H9 (cell line): ENCODE measurements around the gene RBMY1D. TPM values are rescaled to one million over a fixed set of nuclear protein-coding genes. Genes with fewer than 3 reads are reported as not detected.

Experiments
- DNase-seq: peaks from one replicate; pipeline ENCODE4 v3.0.0-alpha.2; 2017
- H2AFZ ChIP-seq: one replicate; pipeline ENCODE4 v1.6.1; 2013; ENCODE audit warnings: mild to moderate bottlenecking, low read length, control low read depth, moderate library complexity
- H2AK5ac ChIP-seq: 2 replicates; pipeline ENCODE4 v1.6.1; 2013; ENCODE audit warnings: low read length, control low read depth, mixed read lengths; ENCODE audit not compliant: insufficient read length
- H2BK120ac ChIP-seq: one replicate; pipeline ENCODE4 v1.6.1; 2013; ENCODE audit warnings: low read depth, mild to moderate bottlenecking, low read length, control low read depth, inconsistent platforms; ENCODE audit not compliant: poor library complexity, severe bottlenecking
- H2BK12ac ChIP-seq: 2 replicates; pipeline ENCODE4 v1.6.1; 2013; ENCODE audit warnings: low read length, control low read depth, mixed read lengths, low read depth; ENCODE audit not compliant: insufficient read length
- H2BK15ac ChIP-seq: 2 replicates; pipeline ENCODE4 v1.6.1; 2013; ENCODE audit warnings: low read depth, low read length, control low read depth
- H2BK20ac ChIP-seq: one replicate; pipeline ENCODE4 v1.6.1; 2013; ENCODE audit warnings: low read depth, mild to moderate bottlenecking, low read length, control low read depth, inconsistent platforms; ENCODE audit not compliant: poor library complexity, severe bottlenecking
- H2BK5ac ChIP-seq: 2 replicates; pipeline ENCODE4 v1.6.1; 2013; ENCODE audit warnings: low read length, control low read depth, mixed read lengths; ENCODE audit not compliant: insufficient read length
- H3K14ac ChIP-seq: 2 replicates; pipeline ENCODE4 v1.6.1; 2013; ENCODE audit warnings: low read length, control low read depth; ENCODE audit not compliant: insufficient read depth
- H3K18ac ChIP-seq: 2 replicates; pipeline ENCODE4 v1.6.1; 2013; ENCODE audit warnings: low read depth, mild to moderate bottlenecking, mixed read lengths, low read length, control low read depth; ENCODE audit not compliant: insufficient read length
- H3K23ac ChIP-seq: 2 replicates; pipeline ENCODE4 v1.6.1; 2013; ENCODE audit warnings: low read length, control low read depth, mixed read lengths, low read depth; ENCODE audit not compliant: insufficient read length
- H3K23me2 ChIP-seq: 2 replicates; pipeline ENCODE4 v1.6.1; 2013; ENCODE audit warnings: low read depth, mild to moderate bottlenecking, mixed read lengths, low read length, control low read depth; ENCODE audit not compliant: insufficient read length, poor library complexity, severe bottlenecking
- H3K27ac ChIP-seq: 2 replicates; pipeline ENCODE4 v1.5.1; 2013; ENCODE audit warnings: low read length, control low read depth, mixed read lengths, low read depth; ENCODE audit not compliant: insufficient read length
- H3K27me3 ChIP-seq: 2 replicates; pipeline ENCODE4 v1.6.1; 2013; ENCODE audit warnings: low read length, control low read depth, inconsistent platforms; ENCODE audit not compliant: insufficient read depth
- H3K4ac ChIP-seq: 2 replicates; pipeline ENCODE4 v1.6.1; 2013; ENCODE audit warnings: low read depth, mild to moderate bottlenecking, control low read depth, inconsistent platforms, low read length, moderate library complexity
- H3K4me1 ChIP-seq: 2 replicates; pipeline ENCODE4 v1.6.1; 2013; ENCODE audit warnings: low read length, control low read depth, inconsistent platforms; ENCODE audit not compliant: insufficient read depth
- H3K4me2 ChIP-seq: 2 replicates; pipeline ENCODE4 v1.6.1; 2013; ENCODE audit warnings: low read length, control low read depth, mixed read lengths; ENCODE audit not compliant: insufficient read length, insufficient read depth
- H3K56ac ChIP-seq: 2 replicates; pipeline ENCODE4 v1.6.1; 2013; ENCODE audit warnings: low read depth, mild to moderate bottlenecking, mixed read lengths, low read length, control low read depth; ENCODE audit not compliant: insufficient read length
- H3K79me1 ChIP-seq: 2 replicates; pipeline ENCODE4 v1.6.1; 2013; ENCODE audit warnings: low read depth, mild to moderate bottlenecking, moderate library complexity, low read length, control low read depth, inconsistent platforms; ENCODE audit not compliant: insufficient read depth, poor library complexity, severe bottlenecking
- H3K79me2 ChIP-seq: 2 replicates; pipeline ENCODE4 v1.6.1; 2013; ENCODE audit warnings: low read length, control low read depth, inconsistent platforms; ENCODE audit not compliant: insufficient read depth
- H3K9ac ChIP-seq: 2 replicates; pipeline ENCODE4 v1.6.1; 2013; ENCODE audit warnings: low read length, control low read depth, mixed read lengths; ENCODE audit not compliant: insufficient read length; ENCODE audit errors: extremely low read depth
- H3K9me3 ChIP-seq: one replicate; pipeline ENCODE4 v1.6.1; 2013; ENCODE audit warnings: low read depth, low read length, inconsistent platforms; ENCODE audit not compliant: control insufficient read depth
- H3T11ph ChIP-seq: one replicate; pipeline ENCODE4 v1.6.1; 2013; ENCODE audit warnings: mild to moderate bottlenecking, low read length, control low read depth, inconsistent platforms
- H4K20me1 ChIP-seq: one replicate; pipeline ENCODE4 v1.6.1; 2013; ENCODE audit not compliant: control insufficient read depth, insufficient read length, insufficient read depth
- H4K5ac ChIP-seq: 2 replicates; pipeline ENCODE4 v1.6.1; 2013; ENCODE audit warnings: low read depth, mild to moderate bottlenecking, mixed read lengths, low read length, control low read depth; ENCODE audit not compliant: insufficient read length
- H4K8ac ChIP-seq: replicated peaks from 2 replicates; pipeline ENCODE4 v1.6.1; 2013; ENCODE audit warnings: low read length, control low read depth, mixed read lengths, low read depth; ENCODE audit not compliant: insufficient read length
- H4K91ac ChIP-seq: 2 replicates; pipeline ENCODE4 v1.6.1; 2013; ENCODE audit warnings: low read depth, mild to moderate bottlenecking, moderate library complexity, mixed read lengths, low read length, control low read depth; ENCODE audit not compliant: insufficient read length
- H3K27ac Mint-ChIP-seq, 3 experiments: 2 replicates in 2 of 3; 3 replicates in 1 of 3; pipeline ENCODE4 v1.8.0; 2020 to 2021; ENCODE audit warnings: mixed read lengths in 3 of 3, mild to moderate bottlenecking in 1 of 3, moderate library complexity in 1 of 3
- H3K27me3 Mint-ChIP-seq: 2 replicates; pipeline ENCODE4 v1.8.0; 2021; ENCODE audit warnings: low read depth, mild to moderate bottlenecking, moderate library complexity, mixed read lengths
- H3K36me3 Mint-ChIP-seq, 3 experiments: 2 replicates in 2 of 3; 3 replicates in 1 of 3; pipeline ENCODE4 v1.8.0; 2020 to 2021; ENCODE audit warnings: low read depth in 3 of 3, mixed read lengths in 3 of 3; ENCODE audit not compliant: insufficient read depth in 1 of 3
- H3K4me1 Mint-ChIP-seq, 2 experiments: 2 replicates each; pipeline ENCODE4 v1.8.0; 2020; ENCODE audit warnings: mixed read lengths in 2 of 2
- H3K4me3 Mint-ChIP-seq, 2 experiments: 2 replicates in 1 of 2; 3 replicates in 1 of 2; pipeline ENCODE4 v1.8.0; 2020 to 2021; ENCODE audit warnings: mild to moderate bottlenecking in 2 of 2, mixed read lengths in 2 of 2, moderate library complexity in 1 of 2
- H3K9me3 Mint-ChIP-seq, 2 experiments: 2 replicates in 1 of 2; 3 replicates in 1 of 2; pipeline ENCODE4 v1.8.0; 2020; ENCODE audit warnings: mild to moderate bottlenecking in 2 of 2, mixed read lengths in 2 of 2, moderate library complexity in 1 of 2
- WGBS: extraction: QIAGEN DNeasy Blood & Tissue Kit; methylation state at CpG from one replicate; pipeline ENCODE4 v1.1.7; 2013; ENCODE audit warnings: missing lambda C conversion rate, low lambda C conversion rate, mixed read lengths; ENCODE audit not compliant: insufficient read length; ENCODE audit errors: extremely low coverage; 5-methylcytosine and 5-hydroxymethylcytosine counted together
- total RNA-seq: library from RNA; stranded (reverse); gene quantifications from 2 replicates; pipeline ENCODE4 v1.2.1, GENCODE V29; 2021
- TF ChIP-seq, protein P1 (sequence below): fragments of 200-600 bp; sonication (generic); conservative IDR thresholded peaks from 3 replicates; pipeline ENCODE4 v1.8.0; 2021; ENCODE audit warnings: antibody characterized with exemption, mild to moderate bottlenecking

Gene RBMY1D
- total RNA-seq, 1 experiment from 2014 or later: not detected

DNA sequence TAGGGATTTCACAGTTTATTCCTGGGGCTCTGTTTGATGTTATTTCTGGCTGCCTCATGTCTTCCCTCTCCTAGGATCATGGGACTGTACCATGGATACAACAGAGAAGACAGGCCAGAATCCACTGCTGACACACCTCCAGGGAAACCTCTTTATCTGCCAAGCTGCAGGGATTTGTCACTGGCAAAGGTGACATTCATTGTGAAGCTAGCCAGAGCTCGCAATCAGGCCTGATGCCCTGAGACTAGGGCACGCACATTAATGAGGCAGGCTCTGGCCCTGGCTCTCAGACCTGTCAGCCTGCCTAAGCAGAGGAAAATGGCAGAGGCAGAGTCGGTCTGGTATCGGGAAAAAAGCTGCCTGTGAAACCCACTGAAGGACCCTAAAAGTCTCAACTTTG lies 52.2 kb downstream of the RBMY1D start:
- Histone ChIP-seq H4K8ac (no peak overlapping the region), H3K79me2 (no peaks in the 10 kb centered on the region), H3K4ac (no peak overlapping the region), H3K79me1 (no peaks in the 10 kb centered on the region), H3K9me3 (no peaks in the 10 kb centered on the region), H3K56ac (no peak overlapping the region), H3K23me2 (no peaks in the 10 kb centered on the region), H2AFZ (no peak overlapping the region), H3K27ac (no peak overlapping the region), H3K23ac (no peak overlapping the region), H2BK12ac (no peak overlapping the region), H3K9ac (no peak overlapping the region), H4K5ac (no peak overlapping the region), H3T11ph (no peak overlapping the region), H2AK5ac (no peak overlapping the region), H3K4me2 (no peak overlapping the region), H2BK15ac (no peak overlapping the region), H4K20me1 (no peaks in the 10 kb centered on the region), H2BK5ac (no peak overlapping the region), H3K27me3 (no peaks in the 10 kb centered on the region), H2BK120ac (no peak overlapping the region), H2BK20ac (no peak overlapping the region), H3K18ac (no peak overlapping the region), H3K4me1 (no peaks in the 10 kb centered on the region), H4K91ac (no peak overlapping the region), H3K14ac (no peak overlapping the region)
- no peaks in the 10 kb centered on the region for H3K4me1 Mint-ChIP-seq
- no peaks in the 10 kb centered on the region for H3K9me3 Mint-ChIP-seq
- no peak overlapping the region for H3K4me3 Mint-ChIP-seq
- TF ChIP-seq, protein P1, sequence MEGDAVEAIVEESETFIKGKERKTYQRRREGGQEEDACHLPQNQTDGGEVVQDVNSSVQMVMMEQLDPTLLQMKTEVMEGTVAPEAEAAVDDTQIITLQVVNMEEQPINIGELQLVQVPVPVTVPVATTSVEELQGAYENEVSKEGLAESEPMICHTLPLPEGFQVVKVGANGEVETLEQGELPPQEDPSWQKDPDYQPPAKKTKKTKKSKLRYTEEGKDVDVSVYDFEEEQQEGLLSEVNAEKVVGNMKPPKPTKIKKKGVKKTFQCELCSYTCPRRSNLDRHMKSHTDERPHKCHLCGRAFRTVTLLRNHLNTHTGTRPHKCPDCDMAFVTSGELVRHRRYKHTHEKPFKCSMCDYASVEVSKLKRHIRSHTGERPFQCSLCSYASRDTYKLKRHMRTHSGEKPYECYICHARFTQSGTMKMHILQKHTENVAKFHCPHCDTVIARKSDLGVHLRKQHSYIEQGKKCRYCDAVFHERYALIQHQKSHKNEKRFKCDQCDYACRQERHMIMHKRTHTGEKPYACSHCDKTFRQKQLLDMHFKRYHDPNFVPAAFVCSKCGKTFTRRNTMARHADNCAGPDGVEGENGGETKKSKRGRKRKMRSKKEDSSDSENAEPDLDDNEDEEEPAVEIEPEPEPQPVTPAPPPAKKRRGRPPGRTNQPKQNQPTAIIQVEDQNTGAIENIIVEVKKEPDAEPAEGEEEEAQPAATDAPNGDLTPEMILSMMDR: no peak
- no peaks in the 10 kb centered on the region for H3K27me3 Mint-ChIP-seq
- no CpG with 5 or more reads among the region's 4 CpGs for WGBS
- H3K36me3 Mint-ChIP-seq: no peaks in the 10 kb centered on the region
- no peak for DNase-seq
- H3K27ac Mint-ChIP-seq: no peak overlapping the region
